DMS114 treated with DMSO at 0.1 percent for 48 hours (cell line): ENCODE measurements around the gene CDC14B.

Experiments used
- DNase-seq: peaks from one replicate; lab custom pipeline; 2025; ENCODE audit not compliant: unreplicated experiment; lab: John Stamatoyannopoulos, UW

Gene CDC14B

DNA sequence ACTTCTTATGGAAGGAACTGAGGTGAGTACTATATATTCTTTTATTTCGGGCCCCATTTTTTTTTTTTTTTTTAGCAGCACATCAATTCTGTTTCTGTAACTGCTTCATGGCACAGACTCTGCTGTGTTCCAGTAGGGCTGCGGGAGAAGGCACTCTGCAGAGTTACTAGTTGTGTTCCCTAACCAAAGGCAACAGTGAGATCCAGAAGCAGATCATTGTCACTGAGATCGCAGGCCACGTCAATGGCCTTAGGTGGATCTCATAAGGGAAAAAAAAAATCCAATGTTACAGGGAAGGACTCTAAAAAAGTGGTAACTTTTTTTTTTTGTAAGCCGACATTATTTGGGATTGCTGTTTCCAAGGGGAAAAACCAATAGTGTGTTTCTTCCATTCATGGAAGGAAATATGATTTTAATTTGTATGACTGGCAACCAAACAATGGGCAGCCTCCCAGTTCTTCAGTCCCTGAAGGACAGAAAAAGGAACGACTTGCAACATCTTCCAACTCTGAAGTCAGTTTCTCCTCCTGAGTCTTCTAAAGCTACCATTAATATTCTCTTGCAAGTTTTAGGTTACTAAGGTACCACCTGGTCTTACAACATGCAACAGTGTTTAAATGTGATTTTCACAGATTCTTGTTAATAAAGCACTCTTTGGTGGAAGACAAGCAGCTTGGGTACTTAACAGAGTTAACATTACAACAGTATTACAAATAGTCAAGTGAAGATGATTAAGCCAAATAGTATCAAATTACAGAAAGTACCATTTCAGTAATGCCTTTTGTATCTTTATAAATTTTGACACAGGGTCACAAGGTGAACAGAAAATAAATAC is 116.9 kb downstream of the CDC14B start:
- DNase-seq: no peak

DNA sequence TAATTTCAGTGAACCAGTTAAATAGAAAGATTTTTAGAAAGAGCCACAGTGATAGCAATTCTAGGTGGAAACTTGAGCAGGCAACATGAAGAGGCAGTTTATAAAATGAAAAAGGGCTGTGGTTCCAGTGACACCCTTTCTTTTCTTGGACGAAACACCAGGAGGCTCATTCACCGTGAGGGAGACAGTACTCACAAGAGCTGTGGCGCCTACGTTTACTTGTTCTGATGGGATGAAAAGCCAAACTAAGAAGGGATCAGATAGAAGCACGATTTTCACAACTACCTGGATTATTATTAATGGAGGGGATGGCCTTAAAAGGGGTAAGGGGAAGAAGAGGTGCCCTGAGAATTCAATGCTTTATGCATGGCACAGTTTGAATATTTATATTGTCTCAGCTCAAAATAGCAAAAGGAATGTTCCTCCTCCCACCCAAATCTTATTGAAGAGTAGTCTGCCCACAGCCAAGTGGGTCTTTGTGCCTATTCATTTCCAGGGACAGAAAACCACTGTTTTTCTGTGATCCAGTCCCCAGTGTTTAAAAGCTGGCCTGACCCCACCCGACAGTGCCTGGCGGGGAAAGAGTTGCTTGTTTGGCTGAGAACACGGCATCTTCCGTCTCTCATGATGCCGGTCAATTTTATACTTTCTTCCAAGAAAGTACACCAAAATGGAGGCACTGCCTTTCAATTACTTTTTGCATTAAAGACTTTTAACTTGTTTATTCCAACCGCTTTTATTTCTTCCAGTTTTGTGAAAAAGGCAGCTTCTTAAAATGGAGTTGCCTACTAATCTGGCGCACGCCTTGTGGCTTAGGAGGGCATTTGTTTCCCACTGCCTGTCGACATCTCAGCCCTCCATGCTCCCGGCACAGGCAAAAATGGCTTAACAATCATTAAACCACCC is 117.8 kb downstream of the CDC14B start:
- DNase-seq: no peak

DNA sequence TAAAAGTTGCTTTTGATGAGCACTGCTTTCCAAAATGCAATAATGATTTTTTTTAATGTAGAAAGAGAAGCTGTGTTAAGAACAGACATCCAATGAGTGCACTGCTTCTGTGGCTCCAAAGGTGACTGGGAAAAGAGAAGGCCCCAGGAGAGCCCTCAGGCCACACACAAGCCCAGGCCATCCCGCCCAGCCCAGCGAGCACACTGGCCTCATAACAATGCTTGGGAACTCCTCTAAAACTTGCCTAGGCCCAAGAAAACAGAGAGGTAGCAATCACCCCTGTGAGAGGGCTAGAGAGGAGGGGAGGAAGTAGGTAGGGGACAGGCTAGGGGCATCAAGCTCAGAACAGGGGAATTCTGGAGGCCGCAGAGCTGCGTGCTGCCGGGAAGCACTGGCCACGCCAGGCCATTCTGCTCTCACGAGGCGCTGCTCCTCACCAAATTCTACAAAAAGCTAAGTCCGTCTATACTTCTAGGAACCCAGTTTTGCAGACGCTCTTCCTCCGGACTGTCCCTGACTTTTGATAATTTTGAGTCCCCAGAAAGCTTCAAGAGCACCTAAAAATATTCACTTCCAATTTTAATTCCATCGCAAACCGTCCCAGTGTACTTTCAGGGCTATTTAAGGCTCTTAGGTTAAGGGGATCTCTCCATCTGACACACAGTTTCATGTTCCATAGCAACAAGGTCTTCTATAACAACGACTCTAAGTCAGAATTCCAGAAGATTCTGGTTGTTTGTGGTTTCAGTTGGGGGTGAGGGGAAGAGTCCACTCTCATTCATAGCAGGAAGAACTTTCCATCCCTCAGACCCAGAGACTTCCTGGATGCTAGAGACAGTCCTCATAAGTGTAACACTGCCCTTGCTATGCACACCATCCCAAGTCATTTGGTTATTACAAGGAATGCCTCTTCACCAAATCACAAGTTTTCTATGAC is 118.7 kb downstream of the CDC14B start:
- DNase-seq: no peak

DNA sequence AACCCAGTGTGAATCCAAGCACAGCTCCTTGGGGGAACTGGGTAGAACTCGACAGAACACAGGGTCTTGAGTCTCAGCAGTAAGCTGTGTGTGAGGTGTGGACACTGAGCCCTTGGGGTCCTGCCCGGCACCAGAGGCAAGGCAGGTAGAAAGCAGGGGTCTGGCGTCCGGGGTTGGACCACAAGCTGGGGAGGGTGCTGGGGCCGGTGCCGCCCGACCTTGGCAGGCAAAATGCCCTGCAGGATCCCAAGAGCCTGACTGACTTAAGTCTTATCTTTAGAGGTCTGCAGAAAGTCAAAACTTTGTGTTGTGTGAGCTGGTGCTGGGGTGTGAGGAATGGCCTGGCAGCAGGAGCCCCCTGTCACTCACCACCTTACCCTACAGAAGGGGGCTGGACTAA is 120.4 kb downstream of the CDC14B start:
- DNase-seq: no peak

DNA sequence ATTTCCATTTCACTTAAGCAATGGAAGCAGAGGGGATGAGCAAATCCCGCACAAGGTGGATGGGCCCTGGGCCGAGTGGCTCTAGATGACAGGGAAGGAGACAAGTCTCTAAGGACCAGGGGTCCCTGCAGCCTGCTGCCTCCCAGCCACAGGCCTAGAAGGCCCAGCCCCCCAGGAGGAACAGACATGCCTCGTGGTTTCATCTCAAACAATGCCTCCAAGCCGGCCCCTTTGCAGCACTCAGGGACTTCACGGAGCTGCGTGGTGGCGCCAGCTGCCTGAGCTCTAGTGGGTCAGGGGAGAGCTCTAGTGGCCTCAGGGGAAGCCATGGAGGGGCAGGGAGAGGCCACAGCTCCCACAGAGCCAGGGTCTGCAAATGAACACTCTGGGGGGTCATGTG is 120.8 kb downstream of the CDC14B start:
- DNase-seq: no peak

DNA sequence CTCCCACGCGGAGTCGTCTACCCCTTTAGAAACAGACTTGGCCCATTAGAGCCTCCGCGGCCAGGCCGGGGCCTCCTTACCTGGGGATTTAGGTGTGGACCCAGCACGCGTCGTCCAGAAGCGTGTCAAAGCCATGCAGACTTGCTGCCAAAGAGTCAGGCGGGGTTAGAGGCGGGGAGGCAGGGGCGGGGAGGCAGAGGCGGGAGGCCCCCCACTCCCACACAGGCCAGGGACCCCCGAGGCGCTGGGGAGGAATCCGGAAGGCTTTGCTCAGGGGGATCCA is 122.6 kb downstream of the CDC14B start:
- DNase-seq: no peak

DNA sequence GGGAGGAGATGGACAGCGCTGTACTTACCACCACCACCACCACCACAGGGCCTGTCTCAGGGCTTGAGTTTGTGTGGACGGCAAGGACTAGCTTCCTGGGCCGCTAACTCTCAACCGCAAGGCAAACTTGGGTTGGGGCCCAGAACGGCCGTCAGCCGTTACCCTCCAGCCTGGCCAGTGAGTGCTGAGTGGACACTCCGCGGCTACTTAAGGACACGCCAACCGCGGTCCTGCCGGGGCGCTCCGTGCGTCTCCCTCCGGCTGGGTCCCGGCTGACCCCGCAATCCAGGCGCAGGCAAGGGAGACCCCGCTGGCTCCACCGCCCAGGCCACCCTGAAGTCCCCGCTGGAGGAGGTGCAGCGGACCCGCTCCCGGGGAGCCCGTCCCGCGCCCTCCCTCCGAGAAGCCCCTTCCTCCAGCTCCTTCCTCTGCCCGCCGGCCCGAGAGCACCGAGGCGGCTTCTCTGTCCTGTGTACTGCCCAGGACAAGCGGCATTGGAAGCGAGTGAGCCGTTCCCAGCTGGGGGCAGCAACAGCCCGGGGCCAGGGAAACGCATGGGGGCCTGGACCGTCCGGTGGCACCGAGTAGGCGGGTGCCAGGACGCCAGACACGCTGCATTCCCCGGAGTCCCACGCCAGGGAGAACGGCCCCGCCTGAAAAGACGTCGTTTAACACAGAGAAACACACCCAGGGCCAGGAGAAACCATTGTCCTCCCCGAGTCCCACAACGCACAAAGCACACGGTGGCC is 123.1 kb downstream of the CDC14B start:
- no peak for DNase-seq

DNA sequence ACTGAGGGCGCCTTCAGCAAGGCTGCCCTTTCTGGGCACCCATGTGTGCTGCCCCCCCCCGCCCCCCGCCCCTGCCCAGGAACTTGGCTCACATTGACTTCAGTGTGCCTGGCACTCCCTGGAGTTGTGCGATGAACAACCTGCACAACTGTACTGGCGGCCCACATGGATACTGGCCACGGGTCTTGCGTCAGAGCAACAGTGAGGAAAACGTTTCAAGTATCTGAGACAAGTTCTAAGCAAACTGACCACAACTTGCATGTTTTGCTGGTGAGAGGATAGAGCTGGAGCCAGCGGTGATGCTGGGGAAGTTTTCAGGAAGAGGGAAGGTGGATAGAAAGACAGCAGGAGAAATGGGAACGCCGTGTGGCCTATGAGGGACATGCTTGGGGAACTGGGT is 124.3 kb downstream of the CDC14B start:
- DNase-seq: no peak

DNA sequence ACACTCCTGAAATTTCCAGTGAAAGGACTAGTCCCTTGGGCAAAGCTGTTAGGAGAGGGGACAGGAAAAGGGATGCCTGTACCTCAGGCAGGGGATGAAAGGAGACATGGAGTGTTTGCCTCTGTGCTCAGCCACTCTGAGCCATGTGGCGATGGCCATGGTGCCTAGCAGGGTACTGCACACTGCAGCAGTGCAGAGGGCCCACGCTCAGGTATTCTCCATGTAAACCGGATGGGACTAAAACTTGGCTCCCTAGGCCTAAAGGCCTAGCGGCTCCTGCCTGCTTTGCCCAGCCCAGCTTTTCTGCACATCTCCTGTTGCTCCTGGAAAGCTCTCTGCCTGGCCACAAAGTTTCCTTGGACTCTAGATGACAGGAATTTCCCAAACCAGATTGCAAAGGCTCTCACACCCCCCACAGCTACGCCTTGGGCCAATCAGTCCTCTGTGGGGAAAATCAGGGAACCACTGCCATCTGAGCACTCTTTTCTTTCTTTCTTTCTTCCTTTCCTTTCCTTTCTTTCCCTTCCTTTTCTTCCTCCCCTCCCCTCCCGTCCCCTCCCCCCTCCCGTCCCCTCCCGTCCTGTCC is 125.3 kb downstream of the CDC14B start:
- DNase-seq: no peak

DNA sequence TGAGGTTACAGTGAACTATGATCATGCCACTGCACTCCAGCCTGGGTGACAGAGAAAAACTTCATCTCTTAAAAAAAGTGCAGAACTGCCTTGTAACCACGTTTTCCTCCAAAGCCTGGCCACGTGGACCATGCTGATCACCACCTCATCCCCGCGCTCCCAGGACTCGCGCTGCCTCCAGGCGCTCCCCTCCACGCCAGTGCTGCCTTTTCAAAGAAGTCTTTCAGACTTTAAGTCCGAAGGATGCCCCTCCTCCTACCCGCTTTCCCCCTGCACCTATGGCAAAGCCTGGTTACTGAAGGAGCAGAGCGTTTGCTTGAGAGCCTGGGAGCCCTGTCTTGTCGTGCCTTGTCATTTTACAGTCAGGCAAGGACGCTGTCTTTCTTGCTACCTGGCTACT is 125.9 kb downstream of the CDC14B start:
- no peak for DNase-seq

DNA sequence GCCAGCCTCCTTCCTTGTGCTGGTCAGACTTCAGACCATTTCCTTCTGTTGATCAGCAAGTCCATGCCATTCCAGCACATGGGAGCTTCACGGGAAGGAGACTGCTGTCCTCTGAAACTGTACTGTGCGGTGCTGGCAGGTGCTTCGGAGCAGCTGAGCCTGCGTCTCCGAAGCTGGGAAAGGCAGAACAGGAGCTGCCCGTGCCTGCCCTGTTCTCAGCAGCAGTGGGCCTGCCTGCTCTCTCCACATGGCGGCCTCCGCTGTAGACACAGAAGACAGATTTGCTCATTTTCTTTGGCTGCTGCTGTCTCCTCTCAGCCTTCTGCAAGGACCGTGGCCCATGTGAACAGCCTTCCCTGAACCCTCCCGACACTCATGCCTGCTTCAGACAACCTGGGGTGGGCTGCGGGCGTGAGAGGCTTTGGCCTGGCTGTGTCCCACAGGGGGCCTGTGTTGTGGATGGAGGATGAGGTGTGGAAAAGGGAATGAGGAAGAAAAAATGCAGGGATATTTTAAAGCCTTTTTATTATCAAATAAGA is 126.6 kb downstream of the CDC14B start:
- no peak for DNase-seq

DNA sequence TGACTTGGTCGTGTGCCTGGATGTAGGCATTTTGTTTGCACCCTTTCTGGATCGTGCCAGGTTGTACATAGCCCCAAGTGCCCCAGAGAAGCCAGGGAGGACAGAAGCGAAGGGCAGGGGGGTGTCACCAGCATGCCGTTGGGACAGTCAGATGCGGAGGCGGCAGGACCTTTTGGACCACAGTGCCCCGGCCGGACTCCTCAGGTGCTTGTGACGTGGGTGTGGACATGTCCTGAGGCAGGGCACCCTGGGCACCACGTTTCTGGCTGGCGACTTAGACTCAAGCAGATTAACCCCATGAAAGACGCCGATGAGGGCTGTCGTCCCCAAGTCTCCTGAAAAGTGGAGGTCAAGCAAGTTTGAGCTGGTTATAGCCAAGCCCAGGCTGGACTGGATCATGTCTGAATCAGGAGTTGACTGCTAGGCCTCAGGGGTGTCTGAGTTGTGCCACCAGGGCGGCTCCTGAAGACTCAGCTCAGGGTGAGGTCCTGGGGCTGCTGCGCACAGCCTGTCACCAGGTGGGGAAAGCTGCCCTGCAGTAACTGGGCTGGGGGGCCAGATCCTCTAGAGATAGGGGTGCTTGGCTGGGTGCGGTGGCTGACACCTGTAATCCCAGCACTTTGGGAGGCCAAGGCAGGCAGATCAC is 127.6 kb downstream of the CDC14B start:
- no peak for DNase-seq

DNA sequence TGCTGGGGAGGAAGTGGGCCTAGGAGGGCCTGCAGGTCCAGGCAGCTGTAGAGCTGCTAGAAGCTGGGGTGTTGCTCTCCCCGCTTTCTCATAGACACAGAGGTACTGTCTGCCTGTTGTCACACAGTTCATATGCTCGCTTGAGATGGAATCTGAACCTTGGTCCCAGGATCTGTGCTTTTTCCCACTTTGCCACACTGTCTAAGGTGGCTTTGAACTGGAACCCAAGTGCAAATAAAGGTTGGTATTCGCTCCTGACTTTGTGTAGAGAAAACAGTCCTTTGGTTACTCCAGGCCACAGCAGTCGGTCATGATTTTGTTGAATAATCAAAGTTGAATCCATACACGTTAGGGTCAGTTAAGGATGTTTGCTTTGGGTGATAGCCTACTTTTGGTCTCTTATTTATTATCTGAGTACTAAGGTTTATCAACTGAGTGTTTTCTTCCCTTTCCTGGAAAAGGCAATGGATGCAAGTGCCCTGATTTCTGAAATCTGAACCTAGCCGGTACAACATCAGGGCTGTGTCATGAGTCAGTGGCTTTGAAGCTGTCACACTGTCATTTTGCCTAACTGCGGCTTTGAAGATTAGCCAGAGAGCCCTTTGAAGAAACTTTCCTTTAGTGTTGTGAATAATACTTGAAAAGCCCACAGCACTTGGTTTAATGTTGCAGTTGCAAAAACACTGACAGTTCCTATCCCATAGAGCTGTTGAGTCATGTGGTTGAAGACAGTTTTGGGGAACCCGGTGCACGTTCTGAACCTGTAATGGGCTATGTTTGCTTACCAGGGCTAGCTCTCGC is 128.4 kb downstream of the CDC14B start:
- no peak for DNase-seq

DNA sequence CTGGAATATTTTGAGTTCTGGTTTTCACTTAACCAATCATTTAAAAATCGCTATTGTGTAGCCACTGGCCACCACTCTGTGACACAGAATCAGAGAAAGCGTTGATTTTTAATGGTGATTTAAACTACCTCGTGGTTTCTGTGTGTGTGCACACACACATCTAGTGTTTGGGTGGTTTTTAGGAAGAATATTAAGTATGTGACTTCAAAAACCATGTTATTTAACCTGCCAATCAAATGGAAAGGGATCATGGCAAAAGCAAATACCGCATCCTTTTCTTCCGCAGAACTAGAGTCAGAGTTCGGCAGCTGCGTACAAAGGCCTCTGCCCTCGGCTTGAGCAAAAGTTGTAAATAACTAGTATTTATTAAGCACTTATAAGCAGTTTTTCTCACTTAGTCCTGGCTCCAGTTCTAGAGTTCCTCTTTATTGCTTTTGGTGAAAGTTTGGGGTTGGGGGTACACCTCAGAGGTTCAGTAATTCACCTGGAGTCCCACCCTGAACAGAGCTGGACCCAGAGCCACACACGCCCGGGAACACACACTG is 129.0 kb downstream of the CDC14B start:
- DNase-seq: no peak

DNA sequence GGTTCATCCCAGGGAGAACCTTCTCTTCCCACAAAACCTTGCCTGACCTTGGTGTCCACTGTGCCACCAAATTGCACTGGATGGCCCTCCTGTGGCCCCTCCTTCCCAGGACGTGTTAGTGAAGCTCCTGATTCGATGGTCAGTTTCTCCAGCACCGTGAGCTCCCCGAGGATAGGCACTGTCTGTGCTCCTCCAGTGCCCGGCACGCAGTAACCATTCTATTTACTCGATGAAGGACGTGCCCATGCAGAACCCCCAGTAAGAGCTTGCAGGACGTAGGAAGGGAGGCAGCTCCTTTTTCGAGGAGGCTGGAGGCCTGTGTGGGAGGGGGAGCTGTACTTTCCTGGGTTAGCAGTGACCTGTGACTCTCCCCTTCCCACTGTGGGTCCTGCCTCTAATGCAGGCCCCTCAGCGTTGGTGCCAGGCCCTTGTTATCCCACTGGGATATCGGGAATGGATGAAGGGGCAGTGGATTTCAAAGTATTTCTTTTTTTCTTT is 130.1 kb downstream of the CDC14B start:
- no peak for DNase-seq

DNA sequence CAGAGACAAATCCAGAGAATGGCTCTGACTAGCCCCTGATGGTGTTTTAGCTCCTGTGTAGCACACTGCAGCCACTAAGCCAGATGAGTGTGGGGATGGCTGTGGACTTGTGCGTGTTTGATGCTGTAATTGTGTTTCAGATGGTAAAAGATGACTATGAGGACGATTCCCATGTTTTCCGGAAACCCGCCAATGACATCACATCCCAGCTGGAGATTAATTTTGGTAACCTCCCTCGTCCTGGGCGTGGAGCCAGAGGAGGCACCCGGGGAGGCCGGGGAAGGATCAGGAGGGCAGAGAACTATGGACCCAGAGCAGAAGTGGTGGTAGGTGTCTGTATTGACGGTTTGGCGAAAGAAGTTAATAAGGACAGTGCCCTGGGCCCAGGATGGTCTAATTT is 131.7 kb downstream of the CDC14B start:
- DNase-seq: no peak

DNA sequence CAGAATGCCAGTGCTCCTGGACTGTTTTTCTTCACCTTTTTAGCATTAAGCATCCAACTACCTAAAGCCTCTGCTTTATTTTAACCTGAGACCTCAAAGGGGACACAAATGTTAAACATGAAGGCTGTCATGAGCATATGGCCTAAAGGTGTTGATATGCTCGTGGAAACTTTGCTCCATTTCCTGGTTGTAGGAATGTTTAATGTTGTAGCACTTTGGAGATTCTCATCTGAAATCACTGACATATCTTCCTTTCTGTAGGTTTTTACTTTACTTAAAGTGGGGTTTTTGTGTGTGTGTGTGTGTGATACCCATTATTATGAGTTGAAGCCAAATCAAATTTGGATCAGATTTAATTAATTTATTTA is 132.6 kb downstream of the CDC14B start:
- DNase-seq: no peak

DNA sequence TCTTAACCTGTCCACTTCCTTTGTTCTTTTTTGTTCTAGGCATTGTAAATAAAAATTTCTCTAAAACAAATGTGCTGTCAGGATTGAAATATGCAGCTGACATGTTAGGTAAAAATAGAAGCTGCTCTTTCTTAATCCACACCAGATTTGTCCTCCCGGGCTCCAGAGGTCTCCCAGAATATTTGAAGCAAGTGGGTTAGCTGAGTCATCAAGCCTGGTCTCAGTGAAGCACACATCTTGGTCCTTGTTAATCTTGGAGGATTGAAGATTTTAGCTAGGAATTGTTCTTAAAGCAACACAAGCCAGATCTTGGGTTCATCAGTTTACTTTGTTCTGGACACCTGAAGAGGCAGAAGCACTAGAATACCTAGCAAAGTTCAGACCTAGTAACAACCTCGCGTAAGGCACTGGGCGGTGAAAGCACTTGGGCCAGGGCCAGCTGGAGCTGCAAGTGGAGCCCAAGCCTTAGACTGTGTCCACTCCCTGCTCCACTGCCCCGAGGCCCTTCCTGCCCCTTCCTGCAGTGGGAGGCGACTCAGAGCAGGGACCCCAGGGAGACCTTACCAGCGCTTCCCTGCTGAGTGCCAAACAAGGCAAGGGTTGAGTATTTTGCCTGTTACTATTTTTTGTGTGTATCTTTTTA is 133.1 kb downstream of the CDC14B start:
- no peak for DNase-seq
